PC-9 (cell line): Measurements from ENCODE around the gene IL1A.

Source experiments
- EZH2 ChIP-seq: fragments of 200-600 bp; sonication (generic); IDR thresholded peaks from 2 replicates; pipeline ENCODE4 v1.8.0; 2017; ENCODE audit warnings: antibody characterized with exemption, low read depth
- TF ChIP-seq, protein P1 (sequence below): fragments of 200-600 bp; sonication (generic); conservative IDR thresholded peaks from 2 replicates; pipeline ENCODE4 v1.6.1; 2017; ENCODE audit warnings: mixed run types, antibody characterized with exemption, mild to moderate bottlenecking, moderate library complexity

GRCh38 chr2:112807233-112807807 lies 23.0 kb upstream of the IL1A start:
- TF ChIP-seq, protein P1, sequence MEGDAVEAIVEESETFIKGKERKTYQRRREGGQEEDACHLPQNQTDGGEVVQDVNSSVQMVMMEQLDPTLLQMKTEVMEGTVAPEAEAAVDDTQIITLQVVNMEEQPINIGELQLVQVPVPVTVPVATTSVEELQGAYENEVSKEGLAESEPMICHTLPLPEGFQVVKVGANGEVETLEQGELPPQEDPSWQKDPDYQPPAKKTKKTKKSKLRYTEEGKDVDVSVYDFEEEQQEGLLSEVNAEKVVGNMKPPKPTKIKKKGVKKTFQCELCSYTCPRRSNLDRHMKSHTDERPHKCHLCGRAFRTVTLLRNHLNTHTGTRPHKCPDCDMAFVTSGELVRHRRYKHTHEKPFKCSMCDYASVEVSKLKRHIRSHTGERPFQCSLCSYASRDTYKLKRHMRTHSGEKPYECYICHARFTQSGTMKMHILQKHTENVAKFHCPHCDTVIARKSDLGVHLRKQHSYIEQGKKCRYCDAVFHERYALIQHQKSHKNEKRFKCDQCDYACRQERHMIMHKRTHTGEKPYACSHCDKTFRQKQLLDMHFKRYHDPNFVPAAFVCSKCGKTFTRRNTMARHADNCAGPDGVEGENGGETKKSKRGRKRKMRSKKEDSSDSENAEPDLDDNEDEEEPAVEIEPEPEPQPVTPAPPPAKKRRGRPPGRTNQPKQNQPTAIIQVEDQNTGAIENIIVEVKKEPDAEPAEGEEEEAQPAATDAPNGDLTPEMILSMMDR: no peak; the same call in 1 of the 2 replicates
- no peak for TF ChIP-seq EZH2
